Epidermal melanocyte (primary cell): ENCODE results near the gene VSX1.

Source experiments
- DNase-seq: peaks from one replicate; pipeline ENCODE4 v3.0.0; 2011; ENCODE audit warnings: low spot score; ENCODE audit not compliant: insufficient read length

VSX1 gene

DNA sequence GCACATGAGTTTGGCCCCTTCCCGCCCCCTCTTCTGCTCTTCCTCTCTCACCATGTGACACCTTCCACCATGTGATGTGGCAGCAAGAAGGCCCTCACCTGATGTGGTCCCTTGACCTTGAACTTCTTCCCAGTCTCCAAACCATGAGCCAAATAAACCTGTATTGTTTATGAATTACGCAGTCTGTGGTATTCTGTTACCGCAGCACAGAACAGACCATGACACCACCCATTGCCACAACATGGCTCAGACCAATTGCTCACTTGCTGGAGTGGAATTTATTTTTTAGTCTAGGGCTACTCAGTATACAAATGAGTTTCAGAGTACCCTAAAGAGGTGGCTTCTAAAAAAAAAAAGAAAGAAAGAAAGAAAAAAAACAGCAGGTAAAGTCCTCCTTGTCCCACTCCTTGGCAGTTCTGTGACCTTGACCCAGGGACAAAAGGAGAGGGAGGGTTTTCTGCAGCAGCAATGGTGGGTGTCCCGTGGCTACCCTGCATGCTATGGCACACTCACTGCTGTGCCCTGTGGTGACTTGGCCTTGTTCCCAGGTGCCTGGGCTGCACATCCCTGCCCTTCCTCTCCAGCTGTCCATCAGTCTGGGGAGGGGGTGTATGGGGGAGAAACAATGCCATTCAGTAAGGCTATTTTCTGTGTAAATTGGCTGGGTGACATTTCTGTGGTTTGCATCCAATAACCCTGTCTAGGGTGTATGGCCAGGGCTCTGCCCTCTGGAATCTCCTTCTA, 5.4 kb upstream of the VSX1 start:
- DNase-seq: no peak

DNA sequence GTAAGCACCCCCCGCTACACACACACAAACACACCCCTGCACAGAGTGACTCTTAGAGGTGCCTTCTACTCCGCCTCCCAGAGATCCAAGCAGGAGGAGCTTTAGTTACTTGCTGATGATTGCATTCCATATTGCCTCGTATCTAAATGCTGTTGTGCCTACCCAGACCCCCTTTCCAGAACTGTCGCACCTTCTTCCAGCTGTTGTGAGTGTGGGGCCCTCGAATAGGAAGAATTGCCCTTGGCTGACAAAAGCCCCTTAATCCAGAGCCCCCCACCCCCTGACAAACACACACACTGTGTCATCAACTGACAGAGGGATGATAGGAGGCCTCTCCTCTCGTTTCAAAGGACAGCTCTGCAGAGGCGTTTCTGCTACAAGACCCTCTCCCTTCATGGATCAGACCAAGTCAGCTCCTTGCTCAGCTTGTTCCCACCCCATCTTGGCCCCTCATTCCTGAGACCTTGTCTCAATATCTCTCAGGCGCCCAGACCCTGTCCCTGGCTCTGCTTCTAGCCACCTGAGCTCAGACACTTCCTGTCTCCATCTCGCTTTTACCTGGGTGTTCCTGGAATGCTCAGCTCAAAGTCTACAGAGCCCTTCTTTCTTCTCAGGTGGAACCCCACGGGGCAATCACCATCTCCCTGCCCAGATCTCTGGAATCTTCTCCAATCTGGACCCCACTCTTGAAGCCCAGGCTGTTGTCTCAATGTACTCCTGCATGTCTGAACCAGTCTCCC, 4.0 kb upstream of the VSX1 start:
- no peak for DNase-seq

DNA sequence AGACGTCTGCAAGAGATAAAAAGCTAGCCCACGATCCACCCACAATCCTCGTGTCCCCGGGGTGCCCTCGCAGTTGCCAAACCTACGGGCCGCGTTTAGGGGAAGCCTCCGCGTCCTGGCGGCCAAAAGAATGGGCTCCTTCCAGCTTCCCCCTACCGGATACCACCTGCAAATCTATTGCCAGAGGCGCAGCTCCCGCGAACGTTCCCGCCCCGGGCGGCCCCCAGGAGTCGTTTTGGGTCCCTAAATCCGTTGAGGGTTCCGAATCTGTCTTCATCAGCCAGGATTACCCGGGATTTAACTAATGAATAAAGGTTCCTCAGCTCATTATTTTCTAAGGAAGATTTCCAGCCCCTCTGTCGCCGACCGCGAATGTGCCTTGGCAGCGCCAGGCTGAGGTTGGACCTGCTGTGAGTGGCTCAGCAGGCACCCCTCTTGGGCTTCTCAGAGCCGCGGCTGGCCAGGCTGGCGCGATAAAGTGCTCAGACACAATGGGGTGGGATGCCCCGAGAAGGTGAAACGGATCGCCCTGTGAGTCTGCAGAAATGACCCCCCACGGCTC, 2.8 kb upstream of the VSX1 start:
- DNase-seq: no peak

DNA sequence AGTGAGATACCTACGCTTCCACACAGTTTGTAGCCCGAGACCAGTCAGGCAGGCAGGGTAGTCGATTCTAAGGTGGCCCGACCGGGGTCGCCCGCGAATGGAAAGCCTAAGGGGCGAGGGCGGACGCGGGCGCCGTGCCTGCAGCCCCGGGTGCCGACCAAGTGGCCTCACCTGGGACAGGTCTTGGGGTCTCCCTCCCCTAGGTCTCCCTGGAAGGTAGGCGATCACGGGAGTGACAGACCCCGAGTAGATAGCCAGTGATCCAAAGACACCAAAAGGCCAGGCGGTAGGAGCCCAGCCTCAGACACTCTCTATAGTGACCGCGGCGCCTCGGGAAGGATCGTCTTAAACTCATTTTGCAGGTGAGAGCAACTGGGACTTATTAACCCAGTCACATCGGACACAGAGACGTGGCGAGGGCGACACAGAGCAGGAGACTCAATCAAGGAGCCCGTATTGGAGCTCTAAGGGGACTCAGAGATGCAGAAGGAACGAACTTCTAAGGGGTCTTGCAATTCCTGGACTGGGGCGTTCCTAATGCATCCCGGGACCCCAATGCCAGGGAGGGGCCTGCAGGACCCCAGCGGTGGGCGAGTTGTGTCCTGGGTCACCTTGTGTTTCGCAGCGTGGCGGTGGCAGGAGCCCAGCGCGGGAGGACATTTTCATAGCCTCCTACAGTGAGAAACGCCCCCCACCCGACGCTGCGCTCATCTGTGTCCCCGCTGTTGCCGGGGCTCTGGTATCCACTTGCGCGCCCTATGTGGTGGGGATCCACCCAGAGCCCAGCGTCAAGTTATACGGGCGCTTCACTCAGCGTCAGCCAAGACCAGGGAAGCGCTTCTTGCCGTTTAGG, 2.1 kb upstream of the VSX1 start:
- no peak for DNase-seq

DNA sequence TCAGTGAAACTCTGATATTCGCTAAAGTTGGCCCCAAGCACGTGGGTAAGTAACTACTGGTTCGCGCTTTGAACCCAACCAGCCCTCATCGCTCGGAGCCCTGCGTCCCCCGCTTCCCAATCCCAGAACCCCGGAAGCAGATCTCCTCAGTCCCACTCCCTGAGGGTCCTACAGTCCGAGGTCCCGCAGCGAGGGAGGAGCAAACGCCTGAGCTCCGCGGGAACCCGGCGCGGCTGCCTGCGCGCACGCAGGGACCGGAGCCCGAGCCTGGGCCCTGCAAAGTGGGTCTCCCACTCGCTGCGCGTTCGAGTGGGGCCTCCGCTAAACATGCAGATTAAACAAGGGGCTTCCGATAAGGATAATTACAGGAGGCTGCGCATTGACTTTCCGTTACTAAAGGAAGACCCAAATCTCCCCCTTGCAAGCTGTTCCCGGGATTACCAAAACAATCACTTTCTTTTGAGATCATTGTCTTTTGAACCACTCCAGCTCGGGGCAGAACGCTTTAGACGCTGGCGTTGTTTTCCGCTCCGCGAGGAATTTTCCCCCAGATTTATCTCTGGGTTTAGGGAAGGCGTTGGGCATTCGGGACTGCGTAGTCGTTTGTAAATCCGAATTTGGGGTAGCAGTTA, 1.3 kb upstream of the VSX1 start:
- no peak for DNase-seq

DNA sequence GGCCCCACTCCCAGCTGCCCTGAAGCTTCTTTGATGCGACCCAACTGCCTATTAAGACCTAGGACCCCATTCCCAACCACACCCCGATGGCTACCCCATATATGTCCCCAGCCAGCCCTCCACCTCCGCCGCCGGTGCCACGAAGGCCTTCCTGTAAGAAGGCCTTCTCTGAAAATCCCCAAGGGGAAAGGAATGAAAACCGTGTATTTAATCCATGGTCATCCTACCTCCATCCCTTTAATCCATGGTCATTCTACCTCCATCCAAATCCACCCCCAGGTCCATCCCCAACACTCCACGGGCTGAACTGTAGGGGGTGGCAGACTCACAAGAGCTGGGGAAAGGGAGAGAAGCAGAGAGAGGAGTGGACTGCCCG, 545 bp upstream of the VSX1 start:
- DNase-seq: no peak

DNA sequence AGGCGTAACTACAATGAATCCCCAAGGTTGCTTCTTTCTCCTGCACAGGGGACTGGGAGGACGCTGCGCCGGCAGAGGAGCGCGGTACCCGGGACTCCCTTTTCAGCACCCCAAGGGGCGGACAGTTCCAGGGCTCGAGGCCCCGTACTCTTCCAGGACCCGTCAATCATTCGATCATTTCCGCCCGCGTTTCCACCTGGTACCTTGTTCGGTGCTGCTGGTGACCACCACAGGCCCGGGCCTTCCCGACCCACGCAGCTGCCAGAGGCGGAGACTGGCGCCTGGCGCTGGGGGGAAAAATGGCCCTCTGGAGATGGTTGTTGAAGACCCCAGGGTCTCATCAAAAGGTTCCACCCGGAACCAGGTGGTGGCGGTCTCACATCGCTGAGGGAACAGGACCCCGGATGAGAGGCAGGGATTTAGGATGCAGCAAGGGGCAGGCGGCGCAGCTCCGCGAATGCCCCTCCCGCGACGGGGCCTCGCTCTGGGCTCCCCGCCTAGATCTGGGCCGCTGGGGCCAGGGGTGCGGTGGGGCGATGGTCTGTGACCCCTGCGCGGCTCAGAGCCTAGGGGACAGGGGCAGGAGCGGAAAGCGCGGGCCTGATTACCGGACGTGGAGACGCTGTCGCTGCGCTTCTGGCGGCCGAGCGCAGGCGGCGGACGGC, 744 bp downstream of the VSX1 start:
- DNase-seq: no peak

DNA sequence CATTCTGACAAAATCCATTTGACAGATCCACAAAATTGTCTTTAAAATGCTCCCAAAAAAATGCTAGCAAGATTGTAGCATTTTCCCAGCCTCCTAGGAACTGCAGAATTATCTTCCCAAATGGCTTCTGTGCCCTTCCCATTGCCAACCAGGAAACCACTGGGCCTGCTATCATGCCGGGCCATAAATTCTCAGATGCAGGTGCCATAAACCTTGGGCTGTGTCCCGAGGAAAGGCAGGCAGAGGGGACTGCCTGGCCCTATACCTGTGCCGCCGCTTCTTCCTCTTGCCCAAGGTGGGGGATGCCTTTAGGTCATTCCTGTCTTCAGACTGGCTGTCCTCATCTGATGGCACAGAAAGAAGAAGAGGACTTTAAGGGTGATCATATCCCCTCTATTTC, 2.8 kb downstream of the VSX1 start:
- DNase-seq: no peak

DNA sequence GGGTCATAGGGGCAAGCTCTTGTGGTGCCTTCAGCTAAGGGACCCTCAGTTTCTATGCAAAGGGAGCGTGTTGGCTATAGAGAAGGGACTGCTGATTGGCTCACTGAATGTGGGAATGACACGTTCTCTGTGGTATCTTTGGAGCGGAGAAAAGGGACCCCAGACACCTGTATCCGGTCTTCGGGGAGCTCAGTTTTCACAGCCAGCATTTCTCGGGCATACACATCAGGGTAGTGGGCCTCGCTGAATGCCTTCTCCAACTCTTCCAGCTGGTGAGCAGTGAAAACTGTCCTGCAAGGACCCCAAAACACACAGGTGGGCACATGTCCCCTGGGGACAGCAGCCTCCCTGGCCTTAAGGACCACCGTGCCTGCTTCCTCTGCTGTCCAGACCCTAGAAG, 3.3 kb downstream of the VSX1 start:
- no peak for DNase-seq

DNA sequence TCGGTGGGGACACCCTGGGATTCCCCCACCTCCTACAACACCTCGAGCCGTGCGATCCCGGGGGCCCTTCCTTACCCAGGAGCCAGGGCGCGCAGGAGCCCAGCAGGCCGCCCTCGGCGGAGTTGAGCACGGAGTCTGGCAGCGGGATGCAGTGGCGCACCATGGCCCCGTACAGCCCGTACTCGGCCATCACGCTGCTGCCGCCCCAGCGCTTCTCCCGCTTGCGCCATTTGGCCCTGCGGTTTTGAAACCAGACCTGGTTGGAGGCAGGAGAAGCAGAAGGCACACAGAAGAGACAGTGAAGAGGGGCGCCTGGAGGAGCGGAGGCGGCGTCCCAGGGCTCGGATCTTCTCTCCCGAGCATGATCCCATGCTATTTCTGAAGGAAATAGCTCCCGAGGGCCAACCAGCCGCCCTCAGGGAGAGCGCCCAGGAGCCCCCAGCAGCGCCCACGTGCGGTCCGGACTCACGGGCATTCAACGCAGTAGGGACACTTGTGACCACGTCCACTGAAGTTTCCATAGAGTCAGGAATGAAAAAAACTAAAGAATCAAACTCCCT, 4.3 kb downstream of the VSX1 start:
- DNase-seq: no peak

DNA sequence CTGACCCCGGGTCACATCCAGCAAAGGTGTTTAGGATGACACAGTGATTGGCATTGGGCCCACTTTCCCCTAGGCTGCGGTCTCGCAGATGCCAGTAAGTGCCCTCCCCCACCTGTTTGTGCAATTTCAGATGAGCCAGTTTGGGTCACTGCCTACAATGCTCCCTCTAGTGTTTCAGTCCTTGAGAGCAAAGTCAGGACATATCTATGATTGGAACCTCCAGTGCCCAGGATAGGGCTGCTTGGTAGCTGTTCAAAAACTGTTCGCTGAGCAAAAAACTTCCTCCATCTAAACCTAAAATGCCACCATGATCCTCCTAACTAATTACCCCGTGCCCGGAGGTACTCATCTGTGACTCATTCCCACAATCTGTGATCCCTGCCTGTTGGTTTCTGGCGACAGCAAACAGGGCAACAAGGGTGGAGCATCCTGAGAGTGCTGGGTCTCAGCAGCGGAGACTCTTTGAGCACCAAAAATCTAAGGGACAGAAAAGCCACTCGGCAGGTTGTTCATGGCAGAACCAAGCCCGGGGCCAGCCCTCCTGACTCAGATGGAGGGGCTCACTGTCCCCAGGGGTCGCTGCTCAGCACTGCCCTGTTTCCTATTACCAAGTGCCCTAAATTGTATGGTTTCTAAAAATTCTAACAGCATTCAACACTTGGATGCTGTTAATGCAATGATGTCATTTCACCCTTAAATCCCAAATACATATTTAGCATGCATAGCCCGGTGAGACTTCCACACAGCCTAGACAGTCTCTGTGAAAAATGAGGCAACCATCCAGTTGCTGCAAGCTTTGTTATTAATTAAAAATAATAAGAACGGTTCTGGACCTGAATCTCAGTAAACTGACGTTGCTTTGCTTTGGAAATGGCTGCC, 5.0 kb downstream of the VSX1 start:
- no peak for DNase-seq

DNA sequence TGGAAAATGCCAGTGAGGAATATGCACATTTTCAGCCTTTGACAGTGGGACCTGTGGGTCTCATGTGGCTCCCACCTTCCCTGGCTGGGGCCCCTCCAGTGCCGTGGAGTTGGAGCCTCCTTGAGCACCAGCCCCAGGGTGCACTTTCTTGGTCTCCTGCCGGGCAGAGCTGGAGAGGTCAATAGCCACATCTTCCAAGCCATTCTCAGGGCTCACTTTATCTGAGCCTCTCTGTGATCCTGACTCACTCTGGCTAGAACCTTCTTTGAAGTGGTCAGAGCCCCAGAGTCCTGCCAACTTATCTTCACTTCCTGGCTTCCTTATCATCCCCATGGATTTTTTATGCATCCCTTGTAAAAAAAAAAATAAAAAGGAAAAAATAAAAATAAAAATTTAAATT, 5.7 kb downstream of the VSX1 start:
- no peak for DNase-seq

DNA sequence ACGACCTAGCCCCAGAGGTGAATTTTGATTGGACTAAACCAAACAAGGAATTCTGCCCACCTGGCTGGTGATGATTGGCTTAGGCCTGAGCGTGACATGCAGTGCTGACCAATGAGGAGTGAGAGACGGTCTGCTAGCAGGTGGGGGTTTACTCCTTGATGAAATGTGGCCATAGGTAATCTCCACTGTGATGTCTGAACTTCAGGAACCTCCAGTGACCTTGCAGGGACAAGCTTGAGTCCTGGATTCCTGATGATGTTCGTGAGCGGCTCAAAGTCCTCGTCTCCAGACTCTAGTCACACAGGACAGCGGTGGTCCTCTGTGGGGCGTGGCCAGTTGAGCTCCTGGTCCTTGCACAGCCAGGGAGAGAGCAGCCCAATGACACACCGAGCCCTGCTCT, 8.4 kb downstream of the VSX1 start:
- no peak for DNase-seq

DNA sequence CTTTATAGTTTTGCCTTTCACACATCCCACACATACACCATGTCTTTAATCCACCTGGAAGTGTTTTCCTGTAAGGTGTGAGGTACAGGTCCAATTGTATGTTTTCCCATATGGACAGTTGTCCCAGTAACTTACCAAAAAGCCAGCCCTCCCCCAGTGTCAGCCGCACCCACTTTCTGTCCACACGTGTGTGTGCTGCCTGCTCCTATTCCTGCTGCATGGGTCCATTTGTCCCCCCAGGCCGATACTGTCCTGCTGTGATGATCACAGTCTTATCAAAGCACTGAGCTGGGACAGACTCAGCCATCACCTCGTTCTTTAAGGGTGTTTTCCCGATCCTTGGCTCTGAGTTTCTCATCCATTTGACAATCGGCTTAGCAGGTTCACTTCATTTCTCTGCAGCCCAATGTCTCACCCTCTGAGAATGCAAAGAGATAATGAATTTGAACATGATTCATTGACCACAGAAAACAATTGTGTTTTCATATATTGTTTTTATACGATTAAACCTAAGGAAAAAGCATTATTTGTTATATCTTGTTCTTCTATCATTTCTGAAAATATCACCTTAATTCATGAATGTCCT, 9.6 kb downstream of the VSX1 start:
- no peak for DNase-seq

DNA sequence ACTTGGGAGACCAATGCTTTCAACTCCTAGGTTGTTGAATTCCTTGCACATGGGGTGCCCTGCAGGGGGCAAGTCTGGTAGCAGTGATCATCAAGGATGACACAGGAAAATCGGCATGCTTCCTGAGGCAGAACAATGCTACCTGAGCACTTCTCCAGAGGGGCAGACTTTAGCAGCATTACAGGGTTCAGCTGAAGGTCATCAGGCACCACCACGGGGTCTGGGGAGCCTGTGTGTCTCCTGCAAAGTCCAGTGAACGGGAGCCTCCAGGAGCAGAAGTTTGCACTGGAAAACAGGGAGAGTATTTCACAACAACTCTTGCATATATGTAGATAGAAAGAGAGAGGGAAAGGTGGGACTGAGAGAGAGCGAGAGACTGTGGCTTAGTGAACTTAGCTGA, 10.2 kb downstream of the VSX1 start:
- no peak for DNase-seq

DNA sequence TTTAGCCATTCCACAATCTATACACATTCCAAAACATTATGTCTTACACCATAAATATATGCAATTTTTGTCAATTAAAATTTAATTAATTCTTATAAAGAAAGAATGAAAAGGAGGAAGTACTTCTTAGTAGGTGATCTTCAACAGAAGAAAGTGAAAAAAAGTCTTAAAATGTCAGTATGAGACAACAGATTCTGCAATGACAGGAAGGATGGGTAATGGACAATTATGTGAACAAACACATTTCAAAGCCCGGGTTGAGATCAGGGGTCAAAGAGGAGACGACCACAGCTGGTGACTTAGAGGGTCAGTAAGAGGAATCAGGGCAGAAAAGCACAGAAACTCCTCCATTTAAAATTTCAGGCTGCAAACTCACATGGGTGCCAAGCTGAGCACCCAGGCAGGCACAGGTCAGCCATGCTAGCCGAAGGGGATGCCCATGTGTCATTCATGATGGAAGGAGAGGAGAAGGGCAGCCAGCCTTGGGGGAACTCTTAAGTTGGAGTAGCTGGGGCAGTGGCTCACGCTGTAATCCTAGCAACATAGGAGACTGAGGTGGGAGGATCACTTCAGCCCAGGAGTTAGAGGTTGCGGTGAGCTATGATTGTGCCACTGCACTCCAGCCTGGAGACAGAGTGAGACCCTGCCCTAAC, 11.0 kb downstream of the VSX1 start:
- no peak for DNase-seq

DNA sequence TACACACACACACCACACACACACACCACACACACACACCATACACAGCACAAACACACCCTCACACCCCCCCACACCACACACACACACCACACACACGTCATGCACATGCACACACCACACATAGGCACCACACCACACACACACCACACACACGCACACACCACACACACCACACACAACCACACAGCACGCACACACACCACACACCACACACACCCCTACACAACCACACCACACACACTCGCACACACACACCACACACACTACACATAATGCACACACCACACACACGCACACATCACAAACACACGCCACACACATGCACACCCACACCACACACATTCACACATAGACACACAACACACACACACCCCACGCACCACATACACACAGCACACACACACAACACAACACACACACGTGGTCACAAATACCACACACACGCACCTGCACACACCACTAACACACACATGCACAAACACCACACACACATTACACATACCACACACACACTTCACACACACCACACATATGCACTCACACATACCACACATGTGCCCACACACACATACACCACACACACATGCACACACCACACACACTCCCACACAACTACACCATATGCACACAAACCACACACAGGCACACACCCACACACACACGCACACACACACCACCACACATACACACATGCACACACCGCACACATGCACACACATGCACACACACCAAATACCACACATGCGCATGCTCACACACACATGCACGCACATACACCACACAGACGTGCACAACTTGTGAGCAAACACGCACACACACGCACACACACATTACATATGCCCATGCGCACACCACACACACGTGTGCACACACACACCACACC, 14.6 kb downstream of the VSX1 start:
- DNase-seq: no peak

DNA sequence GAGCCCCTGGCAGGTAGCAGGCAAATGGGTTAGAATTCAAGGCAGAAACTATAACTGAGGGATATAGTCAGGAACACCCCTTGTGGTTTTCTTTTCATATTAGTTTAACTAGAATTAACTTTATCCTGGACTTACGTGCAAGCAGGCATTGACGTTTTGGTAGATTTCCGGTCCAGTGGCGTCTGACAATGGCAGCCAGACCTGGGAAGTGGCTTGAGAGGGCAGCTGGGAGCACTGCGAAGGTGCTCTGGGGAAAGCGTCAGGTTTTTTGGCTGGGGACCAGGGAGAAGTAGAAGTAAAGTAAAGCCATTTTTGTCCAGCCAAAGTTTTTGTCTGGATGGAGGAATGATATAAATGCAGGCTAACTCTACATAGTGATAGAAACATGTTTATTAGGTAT, 15.6 kb downstream of the VSX1 start:
- DNase-seq: no peak
